CD14-positive monocyte (primary cell): ENCODE results near the gene RNF34. TPM values are rescaled to one million over a fixed set of nuclear protein-coding genes. Genes with fewer than 3 reads are reported as not detected.

Experiments
- DNase-seq, 3 donors: peaks; one replicate each; pipeline ENCODE4 v3.0.0-alpha.2; 2011 to 2022
- H2AFZ ChIP-seq: 2 replicates; pipeline ENCODE4 v1.6.0; 2012; ENCODE audit warnings: mild to moderate bottlenecking, low read depth, low read length, inconsistent platforms; ENCODE audit not compliant: insufficient read depth, poor library complexity, severe bottlenecking
- H3K27ac ChIP-seq, 2 donors: 1 replicate in 1 of 2; 2 replicates in 1 of 2; pipeline ENCODE4 v1.5.1; 2012 to 2013; ENCODE audit warnings: low read length in 2 of 2, control low read depth in 1 of 2, inconsistent platforms in 1 of 2, low read depth in 1 of 2, mild to moderate bottlenecking in 1 of 2
- H3K27me3 ChIP-seq, 2 donors: one replicate each; pipeline versions ENCODE4 v1.6.0 to v1.6.1; 2011 to 2013; ENCODE audit warnings: low read length in 2 of 2; ENCODE audit not compliant: control insufficient read depth in 2 of 2, insufficient read depth in 2 of 2
- H3K36me3 ChIP-seq, 2 donors: replicated peaks in 1 of 2; 1 replicate in 1 of 2; 2 replicates in 1 of 2; pipeline versions ENCODE4 v1.5.1 to v1.6.1; 2012 to 2013; ENCODE audit warnings: low read length in 2 of 2, control low read depth in 1 of 2, inconsistent platforms in 1 of 2, mild to moderate bottlenecking in 1 of 2; ENCODE audit not compliant: insufficient read depth in 2 of 2, control insufficient read depth in 1 of 2
- H3K4me1 ChIP-seq, 2 donors: 1 replicate in 1 of 2; 2 replicates in 1 of 2; pipeline versions ENCODE4 v1.5.1 to v1.6.1; 2012 to 2013; ENCODE audit warnings: low read length in 2 of 2, control low read depth in 1 of 2, inconsistent platforms in 1 of 2, mild to moderate bottlenecking in 1 of 2, moderate library complexity in 1 of 2; ENCODE audit not compliant: insufficient read depth in 2 of 2, control insufficient read depth in 1 of 2
- H3K4me2 ChIP-seq: replicated peaks from 2 replicates; pipeline ENCODE3; 2012; ENCODE audit warnings: low read length, moderate library complexity, mild to moderate bottlenecking; ENCODE audit not compliant: poor library complexity, severe bottlenecking; ENCODE audit errors: extremely low read depth
- H3K4me3 ChIP-seq, 3 experiments: fragments of 200-600 bp in 1 of 3; sonication (generic) in 1 of 3; replicated peaks in 1 of 3; 1 replicate in 2 of 3; 2 replicates in 1 of 3; pipeline ENCODE4 v1.5.1; 2011 to 2013; ENCODE audit warnings: low read length in 3 of 3, mild to moderate bottlenecking in 3 of 3, control low read depth in 2 of 3, low read depth in 2 of 3, inconsistent platforms in 1 of 3, moderate library complexity in 1 of 3
- H3K79me2 ChIP-seq: 2 replicates; pipeline ENCODE4 v1.6.0; 2012; ENCODE audit warnings: mild to moderate bottlenecking, control low read depth, inconsistent platforms, low read length, moderate library complexity; ENCODE audit not compliant: insufficient read depth
- H3K9ac ChIP-seq: 2 replicates; pipeline ENCODE4 v1.6.0; 2017; ENCODE audit warnings: low read length, mild to moderate bottlenecking; ENCODE audit not compliant: insufficient read depth, poor library complexity, severe bottlenecking
- H3K9me3 ChIP-seq, 2 donors: replicated peaks in 1 of 2; 1 replicate in 1 of 2; 2 replicates in 1 of 2; pipeline versions ENCODE4 v1.5.1 to v1.6.1; 2012 to 2013; ENCODE audit warnings: low read length in 2 of 2, control low read depth in 1 of 2; ENCODE audit not compliant: control insufficient read depth in 1 of 2, insufficient read depth in 1 of 2
- H4K20me1 ChIP-seq: 2 replicates; pipeline ENCODE4 v1.6.0; 2012; ENCODE audit warnings: mild to moderate bottlenecking, low read length, control low read depth, moderate library complexity; ENCODE audit not compliant: insufficient read depth
- H3K27ac Mint-ChIP-seq, 7 donors: one replicate each; pipeline ENCODE4 v1.8.0; 2020; ENCODE audit warnings: mild to moderate bottlenecking in 7 of 7, mixed read lengths in 7 of 7, moderate library complexity in 6 of 7, inconsistent platforms in 2 of 7
- H3K27me3 Mint-ChIP-seq, 3 donors: one replicate each; pipeline ENCODE4 v1.8.0; 2021 to 2022; ENCODE audit warnings: low read depth in 3 of 3, mild to moderate bottlenecking in 3 of 3, mixed read lengths in 3 of 3, moderate library complexity in 3 of 3, inconsistent platforms in 1 of 3
- H3K36me3 Mint-ChIP-seq, 2 donors: one replicate each; pipeline ENCODE4 v1.8.0; 2020; ENCODE audit warnings: mixed read lengths in 2 of 2, inconsistent platforms in 1 of 2, mild to moderate bottlenecking in 1 of 2
- H3K4me1 Mint-ChIP-seq: one replicate; pipeline ENCODE4 v1.8.0; 2020; ENCODE audit warnings: mild to moderate bottlenecking, mixed read lengths
- H3K4me3 Mint-ChIP-seq, 2 donors: one replicate each; pipeline ENCODE4 v1.8.0; 2020; ENCODE audit warnings: mild to moderate bottlenecking in 2 of 2, mixed read lengths in 2 of 2, moderate library complexity in 1 of 2
- H3K9me3 Mint-ChIP-seq, 7 donors: one replicate each; pipeline ENCODE4 v1.8.0; 2020 to 2022; ENCODE audit warnings: mixed read lengths in 7 of 7, mild to moderate bottlenecking in 6 of 7, moderate library complexity in 6 of 7, inconsistent platforms in 2 of 7
- CTCF ChIP-seq: fragments of 200-600 bp; IDR thresholded peaks from one replicate; pipeline ENCODE4 v1.8.0; 2022; ENCODE audit warnings: antibody characterized with exemption, mild to moderate bottlenecking
- WGBS: methylation state at CpG from one replicate; pipeline ENCODE4 v1.1.5; 2013; ENCODE audit warnings: missing lambda C conversion rate; ENCODE audit not compliant: insufficient coverage; 5-methylcytosine and 5-hydroxymethylcytosine counted together
- intact Hi-C, 2 donors: fragments of 100-400 bp; cut with micrococcal nuclease; formaldehyde crosslinking; loops; one replicate each; pipeline versions ENCODE4 v1.15.0 to v1.15.1; 2023
- polyA plus RNA-seq, 3 donors: library from polyadenylated mRNA; depleted of rRNA in 1 of 3; unstranded in 2 of 3; stranded (reverse) in 1 of 3; fragments of 300-500 nt in 2 of 3; fragments of >200 nt in 1 of 3; fragmentation: Illumina TruSeq in 2 of 3; gene quantifications; 1 replicate in 2 of 3; 2 replicates in 1 of 3; pipeline ENCODE4 v1.2.3, GENCODE V29; 2012 to 2021

The RNF34 gene
- polyA plus RNA-seq, 3 donors, result 15.5 to 23.8 (median 19.2) TPM

- DNase-seq, result peak in 2 of 3 donors; percentile 11 to 20
- no peak overlapping the region for H3K9ac ChIP-seq
- no peak overlapping the region for H2AFZ ChIP-seq
- H3K4me1 ChIP-seq, result peaks cover 39 to 47% of the 10 kb centered on the region in 2 donors
- peak overlapping the region; percentile 75 to 84 for H3K27ac ChIP-seq
- Mint-ChIP-seq H3K27me3 (no peaks in the 10 kb centered on the region), H3K27ac (peak overlapping the region; percentile 69 to 92 (median 82)), H3K4me1 (peaks cover 51% of the 10 kb centered on the region), H3K36me3 (peaks cover 72 to 80% of the 10 kb centered on the region in 2 donors), H3K9me3 (peaks cover 0 to 9% (median 5%) of the 10 kb centered on the region in 7 donors), H3K4me3 (no peak overlapping the region)
- no peaks in the 10 kb centered on the region for H3K9me3 ChIP-seq
- peaks cover 23% of the 10 kb centered on the region for H4K20me1 ChIP-seq
- no CpG with 5 or more reads among the region's 2 CpGs for WGBS
- peaks cover 43% of the 10 kb centered on the region for H3K79me2 ChIP-seq
- H3K36me3 ChIP-seq, result peaks cover 64 to 81% of the 10 kb centered on the region in 2 donors
- intact Hi-C loops, result loop anchor here in 1 of 2 donors (10.0 kb wide), 1 partner anchor 153 kb away; no protein-coding TSS in a partner anchor
- no peaks in the 10 kb centered on the region for H3K27me3 ChIP-seq
- H3K4me3 ChIP-seq, result no peak overlapping the region
- TF ChIP-seq CTCF, result no peak
- no peak overlapping the region for H3K4me2 ChIP-seq
Measured at GRCh38 chr12:121427556-121428050, 27.7 kb downstream of the RNF34 start.

- DNase-seq, result no peak
- Mint-ChIP-seq H3K27ac (peak overlapping the region in 1 of 7 donors; percentile 42), H3K4me1 (peaks cover 50% of the 10 kb centered on the region), H3K27me3 (peaks cover 0 to 2% (median 0%) of the 10 kb centered on the region in 3 donors), H3K9me3 (peaks cover 0 to 9% (median 5%) of the 10 kb centered on the region in 7 donors), H3K36me3 (peaks cover 71 to 79% of the 10 kb centered on the region in 2 donors), H3K4me3 (no peak overlapping the region)
- Histone ChIP-seq H3K9ac (no peak overlapping the region), H3K79me2 (peaks cover 43% of the 10 kb centered on the region), H3K27me3 (no peaks in the 10 kb centered on the region), H2AFZ (no peak overlapping the region), H3K36me3 (peaks cover 56 to 81% of the 10 kb centered on the region in 2 donors), H3K4me1 (peaks cover 39 to 43% of the 10 kb centered on the region in 2 donors), H4K20me1 (peaks cover 30% of the 10 kb centered on the region), H3K9me3 (no peaks in the 10 kb centered on the region), H3K4me2 (no peak overlapping the region), H3K4me3 (no peak overlapping the region), H3K27ac (peak overlapping the region in 1 of 2 donors; percentile 21)
- intact Hi-C loops, result loop anchor here in 1 of 2 donors (10.0 kb wide), 1 partner anchor 154 kb away; no protein-coding TSS in a partner anchor
- no peak for TF ChIP-seq CTCF
- WGBS, result 83% methylated on average over 4 of the region's 6 CpGs
Measured at GRCh38 chr12:121428883-121429282, 29.0 kb downstream of the RNF34 start.
